HepG2 (cell line): ENCODE data around the gene POU2F1. TPM values are rescaled to one million over a fixed set of nuclear protein-coding genes. Genes with fewer than 3 reads are reported as not detected.

Experiments used
- ARNT ChIP-seq: fragments of 450-650 bp; IDR thresholded peaks from 2 replicates; pipeline ENCODE4 v1.6.1; 2017
- BHLHE40 ChIP-seq: IDR thresholded peaks from 2 replicates; pipeline ENCODE4 v1.6.1; 2011; ENCODE audit warnings: low read length, improper control_type of control experiment
- ETS1 ChIP-seq: sonication (generic); formaldehyde crosslinking; IDR thresholded peaks from 2 replicates; pipeline ENCODE4 v1.4.0; 2020; ENCODE audit warnings: missing genetic modification reagents
- HNRNPK ChIP-seq: fragments of 200-400 bp; formaldehyde crosslinking; IDR thresholded peaks from 2 replicates; pipeline ENCODE4 v1.6.1; 2018; ENCODE audit warnings: low read length, low read depth, moderate library complexity, mild to moderate bottlenecking; ENCODE audit not compliant: poor library complexity, severe bottlenecking
- KLF16 ChIP-seq, 2 experiments: sonication (generic) in 1 of 2; formaldehyde crosslinking in 1 of 2; IDR thresholded peaks; 2 replicates each; pipeline versions ENCODE4 v1.6.1 to v1.8.0; 2016 to 2023; ENCODE audit warnings: missing genetic modification reagents in 2 of 2, missing compliant biosample characterization in 1 of 2
- NFATC3 ChIP-seq: sonication (generic); formaldehyde crosslinking; IDR thresholded peaks from 2 replicates; pipeline ENCODE4 v1.5.1; 2020; ENCODE audit warnings: mild to moderate bottlenecking, missing genetic modification reagents
- NR2F1 ChIP-seq, 2 experiments: fragments of 450-650 bp in 1 of 2; formaldehyde crosslinking in 1 of 2; IDR thresholded peaks; 2 replicates each; pipeline versions ENCODE4 v1.5.0 to v1.6.1; 2016 to 2020; ENCODE audit warnings: mild to moderate bottlenecking in 1 of 2, missing compliant biosample characterization in 1 of 2, missing genetic modification reagents in 1 of 2, moderate library complexity in 1 of 2
- PBX3 ChIP-seq: sonication (generic); formaldehyde crosslinking; IDR thresholded peaks from 2 replicates; pipeline ENCODE4 v1.8.1; 2023; ENCODE audit warnings: missing genetic modification reagents, inconsistent platforms, borderline replicate concordance
- PHF8 ChIP-seq: sonication (generic); formaldehyde crosslinking; IDR thresholded peaks from 2 replicates; pipeline ENCODE4 v1.5.0; 2020; ENCODE audit warnings: missing genetic modification reagents
- SAP130 ChIP-seq: IDR thresholded peaks from 2 replicates; pipeline ENCODE4 v1.6.1; 2016; ENCODE audit warnings: low read depth
- SIN3B ChIP-seq: fragments of 150-350 bp; IDR thresholded peaks from 2 replicates; pipeline ENCODE4 v1.6.1; 2014; ENCODE audit warnings: low read length
- STAG1 ChIP-seq: sonication (generic); formaldehyde crosslinking; IDR thresholded peaks from 2 replicates; pipeline ENCODE4 v1.4.0; 2020; ENCODE audit warnings: missing genetic modification reagents
- ZFP1 ChIP-seq: IDR thresholded peaks from 2 replicates; pipeline ENCODE4 v1.6.1; 2016
- ZNF142 ChIP-seq: sonication (generic); formaldehyde crosslinking; IDR thresholded peaks from 2 replicates; pipeline ENCODE4 v1.4.0; 2020; ENCODE audit warnings: missing genetic modification reagents
- ZNF3 ChIP-seq: IDR thresholded peaks from 2 replicates; pipeline ENCODE4 v1.7.0; 2017; ENCODE audit warnings: inconsistent platforms
- ZNF326 ChIP-seq: sonication (generic); formaldehyde crosslinking; IDR thresholded peaks from 2 replicates; pipeline ENCODE4 v1.4.0; 2020; ENCODE audit warnings: missing genetic modification reagents, borderline replicate concordance
- ZNF333 ChIP-seq: sonication (generic); formaldehyde crosslinking; IDR thresholded peaks from 2 replicates; pipeline ENCODE4 v1.4.0; 2020; ENCODE audit warnings: mild to moderate bottlenecking, missing genetic modification reagents, borderline replicate concordance
- ZNF597 ChIP-seq: sonication (generic); formaldehyde crosslinking; IDR thresholded peaks from 2 replicates; pipeline ENCODE4 v1.5.0; 2020; ENCODE audit warnings: missing genetic modification reagents
- ZNF619 ChIP-seq: sonication (generic); formaldehyde crosslinking; IDR thresholded peaks from 2 replicates; pipeline ENCODE4 v1.4.0; 2020; ENCODE audit warnings: mild to moderate bottlenecking, missing genetic modification reagents
- ZNF660 ChIP-seq: sonication (generic); formaldehyde crosslinking; IDR thresholded peaks from 2 replicates; pipeline ENCODE4 v1.5.1; 2020; ENCODE audit warnings: mild to moderate bottlenecking, low read depth, missing genetic modification reagents, borderline replicate concordance
- ZNF746 ChIP-seq: sonication (generic); formaldehyde crosslinking; IDR thresholded peaks from 2 replicates; pipeline ENCODE4 v1.8.0; 2022; ENCODE audit warnings: mild to moderate bottlenecking, missing genetic modification reagents
- polyA plus RNA-seq, 8 experiments: library from polyadenylated mRNA; depleted of rRNA in 3 of 8; stranded (reverse) in 7 of 8; unstranded in 1 of 8; fragments of >200 nt; fragmentation: Illumina TruSeq in 4 of 8; extraction: Trizol in 4 of 8; gene quantifications; 2 replicates each; pipeline versions ENCODE4 v1.2.1 to v1.2.3, GENCODE V29; 2011 to 2016; ENCODE audit warnings: low read depth in 4 of 8, missing spikeins in 1 of 8, mixed read lengths in 1 of 8; ENCODE audit not compliant: insufficient read depth in 1 of 8
- total RNA-seq, 5 experiments: library from RNA; depleted of rRNA; stranded (reverse); fragments of >200 nt; fragmentation: Illumina TruSeq; extraction: Trizol; gene quantifications; 2 replicates each; pipeline ENCODE4 v1.2.3, GENCODE V29; 2016; ENCODE audit warnings: low read depth in 1 of 5

The POU2F1 gene
- total and polyA plus RNA-seq, 2 of the 13 experiments (the other 11 are each of a cell fraction or from before 2014, with no cell fraction given) = 10.2 to 13.0 TPM

GRCh38 chr1:167221738-167222610 lies 1.3 kb downstream of the POU2F1 start (continued):
- TF ChIP-seq ZNF660 (CRISPR knock-in tag) = no peak
- TF ChIP-seq ZFP1 = no peak
- no peak for TF ChIP-seq ZNF333
- no peak for TF ChIP-seq ETS1
- TF ChIP-seq PHF8 (CRISPR knock-in tag) = peak; percentile 79
- TF ChIP-seq BHLHE40 = no peak
- 0 out of 4 replicates have a peak, but pooled peaks of 1 of the 2 experiments have one; percentile 33 for TF ChIP-seq KLF16 (CRISPR knock-in tag; IDR thresholded peaks at IDR 0.05)
- TF ChIP-seq PBX3 (CRISPR knock-in tag) = no peak
- TF ChIP-seq ZNF142 (CRISPR knock-in tag) = 0 out of 2 replicates have a peak, but pooled peaks have one; percentile 35
- TF ChIP-seq NFATC3 (CRISPR knock-in tag) = no peak
- no peak for TF ChIP-seq ZNF619 (CRISPR knock-in tag)
- TF ChIP-seq ZNF597 = no peak
- no peak for TF ChIP-seq NR2F1 (CRISPR knock-in tag; IDR thresholded peaks at IDR 0.05)
- no peak for TF ChIP-seq ARNT
- no peak for TF ChIP-seq SIN3B
- no peak for TF ChIP-seq STAG1
- TF ChIP-seq HNRNPK = peak; percentile 79
- peak; percentile 80 for TF ChIP-seq SAP130
- TF ChIP-seq ZNF746 (CRISPR knock-in tag) = 0 out of 2 replicates have a peak, but pooled peaks have one; percentile 35
- no peak for TF ChIP-seq ZNF3 (CRISPR knock-in tag)
- no peak for TF ChIP-seq ZNF326 (CRISPR knock-in tag)
